ENCODE data around the gene MEGF6.

DNA sequence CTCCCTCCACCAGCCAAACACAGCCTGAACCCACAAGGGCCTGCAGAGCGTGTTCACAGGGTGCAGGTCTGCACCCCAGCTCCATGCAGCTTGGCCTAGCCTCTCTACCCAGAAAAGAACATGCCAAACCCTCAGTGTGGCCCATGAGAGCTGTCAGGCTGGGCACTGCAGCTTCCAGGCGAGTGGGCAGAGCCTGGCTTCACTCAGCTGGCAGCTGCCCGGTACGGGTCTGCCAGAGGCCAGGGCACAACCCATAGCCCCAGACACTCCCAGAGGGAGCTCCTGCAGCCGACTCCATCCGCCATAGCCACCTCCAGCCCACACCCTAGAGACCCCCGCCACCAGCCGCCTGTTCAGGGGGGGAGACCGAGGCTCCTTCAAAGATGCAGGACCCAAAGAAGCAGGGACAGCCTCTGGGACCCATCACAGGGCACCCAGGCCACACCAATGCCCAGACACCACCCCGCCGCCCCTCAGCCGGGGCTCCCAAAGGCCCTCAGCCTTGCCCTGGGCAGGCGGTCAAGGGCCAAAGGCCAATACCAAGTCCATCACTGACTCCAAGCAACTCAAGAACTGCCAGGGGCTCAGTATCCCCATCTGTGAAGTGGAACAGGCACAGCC lies 42.4 kb downstream of the MEGF6 start:
- TF ChIP-seq, protein P1, sequence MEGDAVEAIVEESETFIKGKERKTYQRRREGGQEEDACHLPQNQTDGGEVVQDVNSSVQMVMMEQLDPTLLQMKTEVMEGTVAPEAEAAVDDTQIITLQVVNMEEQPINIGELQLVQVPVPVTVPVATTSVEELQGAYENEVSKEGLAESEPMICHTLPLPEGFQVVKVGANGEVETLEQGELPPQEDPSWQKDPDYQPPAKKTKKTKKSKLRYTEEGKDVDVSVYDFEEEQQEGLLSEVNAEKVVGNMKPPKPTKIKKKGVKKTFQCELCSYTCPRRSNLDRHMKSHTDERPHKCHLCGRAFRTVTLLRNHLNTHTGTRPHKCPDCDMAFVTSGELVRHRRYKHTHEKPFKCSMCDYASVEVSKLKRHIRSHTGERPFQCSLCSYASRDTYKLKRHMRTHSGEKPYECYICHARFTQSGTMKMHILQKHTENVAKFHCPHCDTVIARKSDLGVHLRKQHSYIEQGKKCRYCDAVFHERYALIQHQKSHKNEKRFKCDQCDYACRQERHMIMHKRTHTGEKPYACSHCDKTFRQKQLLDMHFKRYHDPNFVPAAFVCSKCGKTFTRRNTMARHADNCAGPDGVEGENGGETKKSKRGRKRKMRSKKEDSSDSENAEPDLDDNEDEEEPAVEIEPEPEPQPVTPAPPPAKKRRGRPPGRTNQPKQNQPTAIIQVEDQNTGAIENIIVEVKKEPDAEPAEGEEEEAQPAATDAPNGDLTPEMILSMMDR (IDR thresholded peaks at IDR 0.05): no peak
- TF ChIP-seq POLR2A (IDR thresholded peaks at IDR 0.05): no peak

All from adrenal gland (tissue), 5 donors.